Activated CD8-positive, alpha-beta memory T cell treated with anti-CD3 and anti-CD28 coated beads, Interleukin-2, amount 50 U/mL, for 48 hours (primary cell): ENCODE results near the gene BCLAF1.
"Not testable (repeated sequence)": the region's sequence is repeated elsewhere in the genome, so short reads cannot be mapped to it uniquely, and the experiment has no call there.

Source experiments
- DNase-seq: peaks from one replicate; pipeline ENCODE4 v3.0.0-alpha.2; 2020

The BCLAF1 gene

DNA sequence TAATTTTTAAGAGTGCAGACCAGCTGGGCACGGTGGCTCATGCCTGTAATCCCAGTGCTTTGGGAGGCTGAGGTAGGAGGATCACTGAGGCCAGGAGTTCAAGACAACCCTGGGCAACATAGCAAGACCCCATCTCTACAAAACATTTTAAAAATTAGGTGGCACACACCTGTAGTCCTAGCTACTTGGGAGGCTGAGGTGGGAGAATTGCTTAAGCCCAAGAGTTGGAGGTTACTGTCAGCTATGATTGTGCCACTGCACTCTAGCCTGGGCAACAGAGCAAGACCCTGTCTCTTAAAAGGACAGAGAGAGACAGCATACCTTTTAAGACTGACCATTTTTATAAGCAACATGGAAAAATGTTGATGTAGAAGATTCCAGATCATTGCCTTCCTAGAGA lies 18.8 kb upstream of the BCLAF1 start:
- not testable (repeated sequence) for DNase-seq

DNA sequence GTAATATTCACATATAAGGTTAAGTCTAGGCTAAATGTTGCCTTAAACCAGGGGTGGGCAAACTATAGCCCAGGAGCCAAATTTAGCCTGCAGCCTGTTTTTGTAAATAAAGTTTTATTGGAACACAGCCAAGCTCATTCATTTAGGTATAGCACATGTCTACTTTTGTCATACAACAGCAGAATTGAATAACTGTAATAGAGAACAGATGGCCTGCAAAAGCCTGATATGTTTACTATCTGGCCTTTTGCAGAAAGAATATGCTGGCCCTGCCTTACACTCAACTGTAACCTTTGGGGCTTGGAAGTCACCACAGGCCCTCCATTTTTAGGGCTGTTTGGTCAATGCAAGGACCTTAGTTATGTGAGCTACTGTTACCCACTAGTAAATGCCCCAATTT lies 17.7 kb upstream of the BCLAF1 start:
- no peak for DNase-seq

DNA sequence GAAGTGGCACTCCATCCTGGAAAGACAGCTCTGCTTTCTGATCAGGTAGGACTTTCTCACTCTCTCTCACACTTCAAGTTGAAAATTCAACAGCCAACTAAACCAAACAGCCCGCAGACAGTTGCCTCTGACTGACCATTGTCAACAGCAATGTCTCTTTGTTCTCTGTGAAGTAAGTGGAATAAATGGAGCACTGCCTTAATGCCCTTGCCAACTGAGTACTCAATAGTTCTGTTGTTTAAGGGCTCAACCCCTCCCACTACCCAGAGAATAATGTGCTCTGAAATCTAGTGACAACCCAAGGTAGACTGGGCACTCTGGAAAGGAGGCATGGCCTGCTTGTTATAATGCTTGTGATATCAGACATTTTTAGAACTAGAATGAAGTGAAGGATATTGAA lies 16.8 kb upstream of the BCLAF1 start:
- no peak for DNase-seq

DNA sequence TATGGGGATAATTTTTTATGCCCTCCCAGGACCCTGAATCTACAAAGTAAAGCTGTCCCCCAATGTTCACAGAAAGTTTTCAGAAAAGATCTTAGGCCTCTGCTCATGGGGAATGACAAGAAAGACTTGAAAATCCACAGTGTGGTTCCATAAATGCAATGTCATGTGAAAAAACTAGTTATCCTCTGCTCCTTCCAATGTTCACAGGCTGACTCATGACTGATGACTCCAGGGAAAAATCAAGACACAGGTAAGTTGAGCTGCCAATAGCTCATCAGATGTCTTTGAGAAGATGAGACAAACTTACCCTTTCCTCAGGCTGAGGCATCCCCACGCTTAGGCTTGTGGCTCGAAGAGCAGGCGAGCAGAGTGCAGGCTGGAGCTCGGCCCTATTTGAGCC lies 14.8 kb upstream of the BCLAF1 start:
- DNase-seq = no peak

DNA sequence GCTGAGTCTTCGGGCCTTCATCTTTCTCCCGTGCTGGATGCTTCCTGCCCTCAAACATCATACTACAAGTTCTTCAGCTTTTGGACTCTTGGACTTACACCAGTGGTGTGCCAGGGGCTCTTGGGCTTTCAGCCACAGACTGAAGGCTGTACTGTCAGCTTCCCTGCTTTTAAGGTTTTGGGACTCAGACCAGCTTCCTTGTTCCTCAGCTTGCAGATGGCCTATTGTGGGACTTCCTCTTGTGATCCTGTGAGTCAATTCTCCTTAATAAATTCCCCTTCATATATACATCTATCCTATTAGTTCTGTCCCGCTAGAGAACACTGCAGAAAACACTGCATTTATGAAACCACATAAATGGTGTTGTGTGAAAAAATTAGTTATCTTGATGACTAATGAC lies 13.9 kb upstream of the BCLAF1 start:
- no peak for DNase-seq

DNA sequence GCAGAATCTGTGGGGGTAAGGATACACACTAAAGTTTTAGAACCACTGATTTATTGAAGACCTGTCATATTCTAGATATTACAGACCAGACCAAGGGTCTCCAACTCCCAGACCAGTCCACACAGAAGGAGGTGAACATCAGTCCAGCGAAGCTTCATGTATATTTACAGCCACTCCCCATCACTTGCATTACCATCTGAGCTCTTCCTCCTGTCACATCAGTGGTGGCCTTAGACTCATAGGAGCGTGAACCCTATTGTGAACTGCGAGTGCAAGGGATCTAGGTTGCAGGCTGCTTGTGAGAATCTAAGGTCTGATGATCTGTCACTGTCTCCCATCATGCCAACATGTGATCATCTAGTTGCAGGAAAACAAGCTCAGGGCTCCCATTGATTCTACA lies 5.0 kb upstream of the BCLAF1 start:
- no peak for DNase-seq

DNA sequence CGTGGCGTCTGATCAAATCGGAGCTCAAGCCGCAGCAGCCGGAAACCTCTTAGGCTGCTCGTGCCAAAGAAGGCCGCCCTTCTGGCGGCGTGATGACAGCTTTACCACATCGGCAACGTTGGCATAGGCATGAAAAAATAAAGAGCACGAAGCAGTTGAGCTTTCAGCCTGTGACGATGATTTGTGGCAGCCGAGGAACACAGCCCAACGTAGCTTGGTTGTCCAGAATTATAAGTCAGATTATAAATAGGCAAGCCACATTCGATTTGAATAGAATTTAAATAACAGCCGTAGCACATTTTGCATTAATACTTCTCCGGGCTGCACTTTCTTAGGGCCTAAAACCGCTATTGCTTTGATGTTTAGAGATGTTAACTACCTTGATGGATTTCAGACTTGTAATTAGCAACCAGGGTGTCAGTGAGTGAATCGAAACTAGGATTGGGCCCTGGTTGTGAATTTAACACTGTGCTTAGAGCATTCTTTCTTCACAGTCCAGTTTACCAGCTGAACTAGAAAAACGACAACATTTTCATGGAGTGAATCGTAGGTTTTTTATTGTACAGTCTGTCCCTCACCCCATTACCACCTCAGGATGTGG lies 864 bp upstream of the BCLAF1 start:
- peak; percentile 82 for DNase-seq

DNA sequence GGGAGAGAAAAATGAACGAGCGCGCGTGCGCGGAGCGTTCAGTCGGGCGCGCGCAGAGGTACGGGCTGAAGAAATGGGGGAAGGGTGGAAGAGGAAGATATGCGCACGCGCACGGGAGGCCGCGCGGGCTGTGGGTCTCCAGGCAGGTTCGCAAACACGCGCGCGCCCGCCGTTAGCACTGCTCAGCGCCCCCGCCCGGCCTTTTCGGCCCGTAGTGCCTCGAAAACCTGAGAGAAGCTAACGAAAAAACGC lies 393 bp downstream of the BCLAF1 start:
- peak; percentile 95 for DNase-seq

DNA sequence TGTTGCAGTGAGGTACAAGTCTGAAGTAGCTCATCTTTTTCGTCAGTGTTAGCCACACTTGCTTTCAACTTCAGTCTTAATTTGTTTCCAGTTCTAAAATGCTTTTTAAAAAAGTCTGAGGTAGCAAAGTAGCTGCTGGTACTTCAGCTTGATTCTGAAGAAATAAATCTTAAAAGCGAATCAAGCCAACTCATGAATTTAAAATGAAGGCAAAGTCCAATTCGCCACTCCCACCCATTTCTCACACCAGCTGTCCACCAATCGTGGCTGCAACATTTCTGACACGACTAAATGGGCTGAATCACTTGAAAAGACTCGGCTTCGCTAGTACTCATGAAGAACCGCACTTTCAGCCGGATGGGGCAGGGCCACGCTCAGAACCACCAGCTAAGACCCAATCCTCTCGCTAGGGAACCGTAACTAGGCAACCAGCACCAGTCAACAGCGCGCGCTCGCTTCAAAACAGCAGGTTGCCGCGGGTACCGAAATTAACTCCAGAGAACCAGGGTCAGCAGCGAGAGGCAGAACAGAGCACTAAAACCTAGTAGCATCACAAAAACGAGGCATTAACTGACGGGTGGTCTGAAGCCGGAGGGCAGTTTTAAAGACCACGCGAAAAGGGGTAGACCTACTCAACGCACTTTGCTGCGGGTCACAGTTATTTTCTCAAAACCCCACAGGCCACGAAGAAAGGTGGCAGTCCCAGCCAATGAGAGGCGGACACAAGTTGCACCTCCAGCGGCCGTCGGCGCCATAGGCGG lies 900 bp downstream of the BCLAF1 start:
- peak; percentile 88 for DNase-seq

DNA sequence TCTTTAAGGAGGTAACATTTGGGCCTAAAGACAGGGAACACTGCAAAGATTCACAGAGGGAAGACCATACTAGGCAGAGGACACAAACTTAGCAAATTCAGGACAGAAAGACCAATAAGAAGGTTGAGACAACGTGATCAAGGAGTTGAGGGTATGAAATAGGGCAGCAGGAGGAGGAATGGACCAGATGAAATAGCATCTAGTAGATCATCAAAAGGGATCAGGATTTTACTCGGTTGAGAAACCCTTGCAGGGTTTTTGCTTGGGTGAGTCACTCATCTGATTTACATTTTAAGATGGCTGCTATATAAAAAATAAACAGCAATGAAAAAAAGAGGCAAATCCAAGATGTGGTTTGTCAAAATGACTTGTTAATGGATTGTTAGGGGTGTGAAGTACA lies 4.7 kb downstream of the BCLAF1 start:
- no peak for DNase-seq

DNA sequence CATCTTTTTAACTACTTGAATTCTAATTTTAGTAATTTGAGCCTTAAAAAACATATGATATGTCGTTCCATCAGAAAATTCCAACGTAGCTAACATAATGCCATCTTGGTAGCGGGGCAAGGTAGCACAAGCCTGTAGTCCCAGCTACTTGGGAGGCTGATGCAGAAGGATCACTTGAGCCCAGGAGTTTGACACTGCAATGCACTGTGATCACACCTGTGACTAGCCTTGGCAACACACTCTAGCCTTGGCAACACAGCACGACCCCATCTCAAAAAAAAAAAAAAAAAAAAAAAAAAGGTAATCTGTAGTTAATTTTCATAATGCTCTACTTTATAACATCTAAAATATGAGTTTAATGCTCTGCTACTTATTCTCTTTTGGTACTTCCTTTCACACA lies 6.7 kb downstream of the BCLAF1 start:
- DNase-seq = no peak

DNA sequence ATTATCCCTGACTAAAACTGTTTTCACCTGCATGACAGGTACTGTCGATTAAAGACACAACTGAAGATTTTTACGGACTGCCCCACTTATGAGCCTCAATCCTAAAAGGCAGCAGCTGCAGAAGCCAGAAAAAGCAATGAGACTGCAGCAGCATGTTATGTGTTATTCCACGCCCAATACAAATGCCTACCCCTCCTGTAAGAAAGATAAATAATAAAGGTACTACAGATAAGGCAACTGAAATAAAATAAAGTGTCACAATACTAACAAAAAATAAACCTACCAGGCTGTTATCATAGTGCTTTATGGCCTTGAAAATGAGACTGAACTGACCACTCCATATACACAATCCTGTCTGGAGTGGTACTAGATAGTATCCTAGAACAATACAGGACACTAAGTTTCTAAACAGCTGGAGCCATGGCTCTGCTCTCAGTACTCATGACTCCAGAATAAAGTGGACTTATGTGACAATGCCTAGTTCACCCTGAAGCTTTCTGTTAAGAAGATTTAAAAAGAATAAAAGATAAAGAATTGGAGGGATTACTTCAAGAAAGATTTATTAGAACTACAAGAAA lies 9.5 kb downstream of the BCLAF1 start:
- no peak for DNase-seq

DNA sequence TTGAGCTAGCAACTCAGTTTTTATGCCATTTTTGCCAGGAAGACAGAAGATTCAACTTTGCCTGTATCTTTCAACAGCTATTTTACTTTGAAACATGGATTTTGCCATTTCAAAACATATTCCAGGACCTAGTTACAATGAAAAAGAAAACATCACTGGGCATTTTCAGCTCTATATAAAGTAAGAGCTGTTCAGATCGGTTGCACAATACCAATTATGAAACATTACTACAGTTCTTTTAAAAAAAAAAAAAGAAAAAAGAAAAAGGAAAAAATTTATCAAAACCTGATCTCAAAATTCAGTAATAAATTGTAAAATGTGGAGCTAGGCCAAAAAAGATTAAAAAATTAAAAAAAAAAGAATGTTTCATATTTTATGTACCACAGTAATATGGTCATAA lies 15.6 kb downstream of the BCLAF1 start:
- DNase-seq = no peak

DNA sequence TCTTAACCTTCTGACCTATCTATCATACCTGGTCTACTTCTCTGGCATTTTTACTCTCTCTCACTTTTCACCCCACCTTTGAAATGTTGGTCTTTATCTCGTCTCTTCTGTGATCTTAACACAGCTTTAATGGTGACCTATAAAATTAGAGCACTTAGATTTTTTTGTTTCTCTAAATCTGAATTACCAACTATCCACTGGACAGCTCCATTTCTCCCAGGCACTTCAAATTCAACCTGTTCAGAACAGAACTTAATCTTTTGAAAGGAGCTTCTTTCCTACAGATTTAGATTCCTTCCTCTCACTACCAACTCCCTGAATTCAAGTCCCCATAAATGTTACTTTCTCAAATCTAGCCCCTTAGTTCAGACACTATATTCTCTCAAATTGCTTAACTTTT lies 24.5 kb downstream of the BCLAF1 start:
- no peak for DNase-seq

DNA sequence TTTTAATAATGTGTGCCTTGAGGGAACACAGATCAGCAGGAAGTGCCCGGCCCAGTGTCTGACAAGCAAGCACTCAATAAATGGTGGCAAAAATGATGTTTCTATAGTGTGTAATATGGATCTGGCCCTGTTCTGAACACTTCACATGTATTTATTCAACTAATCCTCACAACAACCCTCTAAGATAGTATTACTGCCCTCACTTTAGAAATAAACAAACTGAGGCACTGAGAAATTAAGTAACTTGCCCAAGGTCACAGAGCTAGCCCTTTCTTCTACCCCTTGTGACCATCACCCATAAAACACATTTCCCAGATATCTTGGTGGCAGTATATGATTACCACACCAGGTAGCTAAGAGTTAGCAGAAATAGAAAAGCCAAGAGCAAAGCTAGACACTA lies 26.7 kb downstream of the BCLAF1 start:
- no peak for DNase-seq

DNA sequence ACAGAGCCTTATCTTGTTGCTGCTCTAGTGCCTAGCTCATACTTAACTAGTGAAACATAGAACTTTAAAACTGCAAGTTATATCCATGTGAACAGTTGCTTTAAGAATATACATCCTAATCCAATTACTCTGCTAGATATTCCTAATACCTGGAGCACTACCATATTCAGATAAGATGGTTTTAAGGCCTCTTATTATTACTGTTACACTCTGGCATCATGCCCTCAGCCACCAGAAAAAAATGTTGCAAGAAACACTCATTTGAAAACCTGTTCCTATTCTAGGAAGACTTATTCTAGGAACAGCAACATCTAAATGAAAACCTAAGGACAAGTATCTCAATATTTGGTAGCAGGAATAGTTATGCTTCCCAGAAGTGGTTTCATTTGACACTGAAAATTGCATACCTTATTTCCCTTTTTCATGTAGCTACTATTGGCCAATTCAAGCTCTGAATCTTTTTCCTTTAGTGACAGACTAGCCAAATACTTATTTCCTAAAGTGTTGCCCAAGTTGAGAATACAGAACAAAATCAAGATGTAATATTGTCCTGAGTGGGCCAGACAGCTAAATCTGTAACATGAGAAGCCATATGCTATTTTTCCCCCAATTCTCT lies 34.7 kb downstream of the BCLAF1 start:
- DNase-seq = no peak

DNA sequence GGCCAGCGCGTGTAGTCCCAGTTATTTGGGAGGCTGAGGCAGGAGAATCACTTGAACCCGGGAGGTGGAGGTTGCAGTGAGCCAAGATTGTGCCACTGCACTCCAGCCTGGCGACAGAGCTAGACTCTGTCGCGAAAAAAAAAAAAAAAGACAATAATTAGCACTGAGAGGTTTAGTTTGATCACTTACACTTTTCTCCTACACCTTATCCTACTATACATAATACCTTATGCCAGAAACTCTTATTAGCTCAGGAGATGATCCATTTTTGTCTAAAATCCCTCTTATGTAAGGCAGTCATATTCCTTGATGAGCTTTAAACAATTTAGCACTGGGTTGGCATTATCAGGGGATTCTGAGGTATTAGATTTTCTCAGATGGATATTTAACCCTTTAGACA lies 35.9 kb downstream of the BCLAF1 start:
- no peak for DNase-seq

DNA sequence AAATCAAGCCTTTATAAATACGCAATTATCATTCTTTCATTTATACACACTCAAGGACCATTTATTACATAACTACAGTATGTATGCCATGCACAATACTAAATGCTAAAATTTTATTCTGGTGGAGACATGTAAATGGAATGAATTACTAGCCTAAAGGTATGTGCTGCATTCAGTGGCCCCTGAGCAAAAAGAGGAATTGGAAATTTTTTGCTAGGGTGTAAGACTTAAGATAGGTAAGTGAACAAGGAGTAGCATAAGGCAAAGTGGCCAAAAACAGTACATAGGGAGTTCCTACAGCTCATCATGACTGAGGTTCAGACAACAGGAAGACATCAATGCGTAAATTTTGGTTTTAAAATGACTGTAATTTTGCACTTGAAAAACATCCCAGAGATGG lies 37.2 kb downstream of the BCLAF1 start:
- no peak for DNase-seq

DNA sequence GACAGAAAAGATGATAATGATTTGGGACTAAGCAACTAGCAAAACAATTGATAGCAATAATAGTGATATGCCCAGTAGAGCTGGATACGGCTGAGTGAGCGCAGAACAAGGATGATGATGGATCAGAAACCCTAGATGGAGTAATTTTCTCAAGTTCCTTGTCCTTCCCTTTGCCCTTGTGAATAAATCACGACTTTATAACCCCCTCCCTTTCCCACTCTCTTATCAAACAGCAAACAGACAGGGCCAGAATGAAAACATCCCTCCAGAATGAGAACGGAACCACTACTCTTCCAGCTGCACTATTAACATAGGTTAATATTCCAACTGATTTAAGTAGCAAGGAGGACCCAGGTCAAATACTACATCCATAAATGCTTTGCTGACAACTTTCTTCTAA lies 38.3 kb downstream of the BCLAF1 start:
- DNase-seq = no peak

DNA sequence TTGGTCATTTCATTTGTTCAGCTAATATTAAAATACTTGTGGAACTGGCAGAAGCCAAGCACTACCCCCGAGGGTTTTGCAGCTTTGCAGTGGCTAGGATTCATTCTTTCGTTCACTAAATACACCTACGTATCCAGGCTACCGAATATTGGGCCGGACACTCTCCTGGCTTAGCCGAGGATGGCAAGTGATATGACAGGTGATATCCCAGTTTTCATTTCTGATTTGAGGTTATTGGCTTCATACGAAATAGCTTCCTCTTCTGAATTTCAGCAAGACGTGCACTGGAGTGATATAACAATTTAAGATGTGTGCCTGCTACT lies 39.0 kb downstream of the BCLAF1 start:
- no peak for DNase-seq

DNA sequence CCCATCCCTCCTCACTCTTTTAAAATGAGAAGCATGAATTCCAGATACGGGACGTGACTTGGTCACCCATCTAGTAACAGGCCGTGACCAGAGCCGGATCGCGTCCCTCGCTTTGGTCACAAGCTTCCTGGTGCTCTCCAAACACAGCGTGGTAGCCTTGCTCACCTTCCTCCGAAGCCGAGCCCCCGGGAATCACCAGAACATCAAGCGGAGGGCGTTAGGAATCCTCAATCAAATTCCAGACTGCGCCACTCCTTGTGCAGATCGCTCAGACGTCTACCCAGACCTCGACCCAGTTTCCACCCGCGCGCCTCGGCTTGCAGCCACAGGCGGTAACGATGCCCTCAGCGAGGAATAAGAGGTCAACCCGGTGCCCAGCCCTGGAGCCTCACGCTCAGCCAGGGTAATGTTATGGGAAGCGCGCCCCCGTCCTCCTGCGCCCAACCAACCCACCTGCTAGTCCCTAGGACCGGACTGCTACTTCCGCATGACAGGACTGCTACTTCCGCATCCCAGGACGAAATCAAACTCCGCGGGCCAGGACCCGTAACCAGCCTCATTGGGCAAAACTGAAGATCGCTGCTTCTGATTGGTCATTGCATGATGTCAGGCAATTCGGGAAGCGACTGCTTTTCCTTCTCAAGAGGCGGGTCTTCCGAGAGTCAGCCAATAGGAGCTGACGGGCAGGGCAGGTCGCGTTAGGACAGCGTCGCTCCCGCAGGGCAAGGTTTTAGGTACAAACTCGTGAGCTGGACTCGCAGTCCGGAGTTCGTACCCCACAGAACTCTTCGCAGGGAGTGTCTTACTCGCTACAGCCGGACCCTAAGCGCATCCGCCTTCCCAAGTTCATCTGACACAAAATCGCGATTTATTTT lies 39.6 kb downstream of the BCLAF1 start, which contains the start of gene MTFR2:
TSS of gene MTFR2 (minus strand) at position 501 of the 875 bp plus-strand sequence. CDS start 1,212 bp downstream, outside the sequence.
- peak; percentile 90 for DNase-seq

DNA sequence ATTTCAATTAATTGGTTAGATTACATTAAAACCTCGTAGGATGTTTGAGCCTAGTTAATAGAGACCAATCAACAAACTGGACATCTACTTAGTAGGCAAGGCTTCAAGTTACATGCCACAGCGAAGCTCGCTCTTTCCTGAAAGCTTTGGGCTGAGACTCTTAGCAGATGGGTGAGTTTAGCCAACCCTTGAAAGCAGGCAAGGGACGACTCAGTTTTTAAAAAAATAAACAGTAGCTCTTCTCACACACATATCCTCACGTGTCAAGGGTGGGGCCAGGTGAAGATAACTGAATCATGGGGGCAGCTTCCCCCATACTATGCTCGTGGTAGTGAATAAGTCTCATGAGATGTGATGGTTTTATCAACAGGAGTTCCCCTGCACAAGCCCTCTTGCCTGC lies 40.3 kb downstream of the BCLAF1 start:
- DNase-seq = no peak

DNA sequence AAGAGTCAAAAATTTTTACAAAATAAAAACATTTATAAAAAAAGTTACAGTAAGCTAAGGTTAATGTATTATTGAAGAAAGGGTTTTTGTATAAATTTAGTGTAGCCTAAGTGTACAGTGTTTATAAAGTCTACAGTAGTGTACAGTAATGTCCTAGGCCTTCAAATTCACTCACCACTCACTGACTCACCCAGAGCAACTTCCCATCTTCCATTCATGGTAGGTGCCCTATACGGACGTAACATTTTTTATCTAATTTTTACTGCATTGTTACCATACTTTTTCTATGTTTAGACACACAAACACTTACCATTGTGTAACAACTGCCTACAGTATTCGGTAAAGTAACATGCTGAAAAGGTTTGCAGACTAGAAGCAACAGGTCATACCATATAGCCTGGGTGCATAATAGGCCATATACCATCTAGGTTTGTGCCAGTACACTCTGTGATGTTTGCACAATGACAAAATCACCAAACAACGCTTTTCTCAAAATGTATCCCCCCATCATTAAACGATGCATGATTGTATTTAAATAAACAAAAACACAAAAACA lies 45.5 kb downstream of the BCLAF1 start:
- no peak for DNase-seq
